HCT116 (cell line): Measurements from ENCODE around the gene ZNF575. TPM values are rescaled to one million over a fixed set of nuclear protein-coding genes. Genes with fewer than 3 reads are reported as not detected.

Source experiments
- ATAC-seq: fragments of 200-7000 bp; cut with Tn5 transposase; 2 replicates; pipeline ENCODE4 v1.9.1; 2020; ENCODE audit warnings: mild to moderate bottlenecking, moderate library complexity
- BruUV-seq: library from RNA; stranded (reverse); fragments of 400-500 nt; replicated peaks from 2 replicates; lab custom pipeline; 2021; lab: Mats Ljungman, UMichigan
- CTCF ChIA-PET: fragments of 300-600 bp; sonication (Branson Sonifier 250); formaldehyde crosslinking; loops from one replicate; lab custom pipeline; 2021; ENCODE audit warnings: antibody characterized with exemption; lab: Charles Lee
- POLR2A ChIA-PET: fragments of 300-600, 350-600 bp; sonication (Branson Sonifier 250); formaldehyde crosslinking; loops from one replicate; lab custom pipeline; 2021; ENCODE audit warnings: antibody characterized with exemption; lab: Charles Lee
- RAD21 ChIA-PET, 2 experiments: fragments of 300-600 bp; sonication (Branson Sonifier 250); formaldehyde crosslinking; loops; one replicate each; lab custom pipeline; 2023; ENCODE audit warnings: low total read pairs in 2 of 2; ENCODE audit not compliant: uncharacterized antibody in 2 of 2, unreplicated experiment in 2 of 2, low non-redundant PET in 1 of 2; lab: Charles Lee
- DNase-seq: peaks from one replicate; pipeline ENCODE4 v3.0.0-alpha.2; 2010; ENCODE audit warnings: low read depth, low spot score
- H2AFZ ChIP-seq: fragments of 200-600 bp; shearing (Covaris generic), sonication (generic); 2 replicates; pipeline ENCODE4 v1.6.1; 2017; ENCODE audit warnings: low read depth, mixed run types, mixed read lengths, antibody characterized with exemption, low read length; ENCODE audit not compliant: poor library complexity, severe bottlenecking
- H3K27ac ChIP-seq: 2 replicates; pipeline ENCODE4 v1.5.1; 2012; ENCODE audit warnings: low read depth, low read length
- H3K27me3 ChIP-seq: fragments of 200-600 bp; sonication (generic); 2 replicates; pipeline ENCODE4 v1.6.1; 2016; ENCODE audit warnings: mixed run types, low read length, mixed read lengths; ENCODE audit not compliant: insufficient read depth
- H3K36me3 ChIP-seq, 2 experiments: fragments of 200-500 bp in 1 of 2; fragments of 200-600 bp in 1 of 2; sonication (Bioruptor generic) in 1 of 2; sonication (generic) in 1 of 2; 2 replicates each; pipeline versions ENCODE4 v1.5.1 to v1.6.1; 2014 to 2016; ENCODE audit warnings: low read length in 2 of 2, inconsistent platforms in 1 of 2, mixed read lengths in 1 of 2, mixed run types in 1 of 2; ENCODE audit not compliant: insufficient read depth in 2 of 2, control insufficient read depth in 1 of 2
- H3K4me1 ChIP-seq, 2 experiments: fragments of 200-600 bp in 1 of 2; sonication (generic) in 1 of 2; 2 replicates each; pipeline versions ENCODE4 v1.5.1 to v1.6.1; 2012 to 2017; ENCODE audit warnings: low read length in 2 of 2, inconsistent platforms in 1 of 2, mild to moderate bottlenecking in 1 of 2, mixed read lengths in 1 of 2, mixed run types in 1 of 2, moderate library complexity in 1 of 2; ENCODE audit not compliant: insufficient read depth in 2 of 2, control insufficient read depth in 1 of 2
- H3K4me2 ChIP-seq: fragments of 200-600 bp; sonication (generic); 2 replicates; pipeline ENCODE4 v1.6.1; 2017; ENCODE audit warnings: mixed run types, low read length, mixed read lengths
- H3K4me3 ChIP-seq, 2 experiments: fragments of 200-600 bp in 1 of 2; sonication (generic) in 1 of 2; replicated peaks in 1 of 2; 2 replicates each; pipeline ENCODE4 v1.5.1; 2011 to 2016; ENCODE audit warnings: low read length in 2 of 2, control low read depth in 1 of 2, low read depth in 1 of 2, mild to moderate bottlenecking in 1 of 2, mixed read lengths in 1 of 2, mixed run types in 1 of 2
- H3K79me2 ChIP-seq: fragments of 200-600 bp; sonication (generic); 2 replicates; pipeline ENCODE4 v1.6.1; 2017; ENCODE audit warnings: mild to moderate bottlenecking, mixed run types, low read length, moderate library complexity, mixed read lengths; ENCODE audit not compliant: insufficient read depth
- H3K9ac ChIP-seq: fragments of 200-600 bp; sonication (generic); 2 replicates; pipeline ENCODE4 v1.6.1; 2016; ENCODE audit warnings: low read length, mixed read lengths
- H3K9me2 ChIP-seq: fragments of 200-600 bp; sonication (generic), shearing (Covaris generic); 2 replicates; pipeline ENCODE4 v1.6.1; 2017; ENCODE audit warnings: mixed run types, mild to moderate bottlenecking, moderate library complexity; ENCODE audit not compliant: insufficient read depth
- H3K9me3 ChIP-seq, 2 experiments: fragments of 200-500 bp in 1 of 2; fragments of 200-600 bp in 1 of 2; sonication (Bioruptor generic) in 1 of 2; sonication (generic) in 1 of 2; 2 replicates each; pipeline ENCODE4 v1.6.1; 2014 to 2017; ENCODE audit warnings: low read length in 2 of 2, mixed read lengths in 2 of 2, inconsistent platforms in 1 of 2, low read depth in 1 of 2, mild to moderate bottlenecking in 1 of 2, mixed run types in 1 of 2, moderate library complexity in 1 of 2; ENCODE audit not compliant: control insufficient read depth in 1 of 2, insufficient read depth in 1 of 2
- H4K20me1 ChIP-seq: fragments of 200-600 bp; sonication (generic), shearing (Covaris generic); 2 replicates; pipeline ENCODE4 v1.6.1; 2017; ENCODE audit warnings: mixed run types, mild to moderate bottlenecking, moderate library complexity; ENCODE audit not compliant: insufficient read depth
- ELF1 ChIP-seq: IDR thresholded peaks from 2 replicates; pipeline ENCODE4 v1.6.1; 2012; ENCODE audit warnings: low read depth, borderline replicate concordance
- EZH2phosphoT487 ChIP-seq: fragments of 200-600 bp; IDR thresholded peaks from 2 replicates; pipeline ENCODE4 v1.6.1; 2018; ENCODE audit warnings: antibody characterized with exemption, borderline replicate concordance
- FOSL1 ChIP-seq: IDR thresholded peaks from 2 replicates; pipeline ENCODE4 v1.6.1; 2012; ENCODE audit warnings: low read depth
- POLR2AphosphoS5 ChIP-seq: IDR thresholded peaks from 2 replicates; pipeline ENCODE4 v1.6.1; 2011; ENCODE audit warnings: mild to moderate bottlenecking, low read depth, low read length, moderate library complexity
- RAD21 ChIP-seq: IDR thresholded peaks from 2 replicates; pipeline ENCODE4 v1.6.1; 2012; ENCODE audit warnings: low read depth, mild to moderate bottlenecking
- SIN3A ChIP-seq: IDR thresholded peaks from 2 replicates; pipeline ENCODE4 v1.6.1; 2012; ENCODE audit warnings: low read depth
- YY1 ChIP-seq: IDR thresholded peaks from 2 replicates; pipeline ENCODE4 v1.6.1; 2011; ENCODE audit warnings: low read length, low read depth, moderate library complexity, mild to moderate bottlenecking; ENCODE audit not compliant: insufficient replicate concordance; ENCODE audit errors: extremely low read depth
- ZNF274 ChIP-seq: fragments of 200-500 bp; sonication (Bioruptor generic); IDR thresholded peaks from 2 replicates; pipeline ENCODE4 v1.6.1; 2014; ENCODE audit warnings: mild to moderate bottlenecking, low read depth, low read length, inconsistent platforms
- intact Hi-C: fragments of 100-400 bp; cut with micrococcal nuclease; formaldehyde crosslinking; loops from 2 replicates; pipeline ENCODE4 v1.10.0; 2022
- total RNA-seq: library from RNA; stranded (reverse); gene quantifications from one replicate; pipeline ENCODE4 v1.2.1, GENCODE V29; 2021; ENCODE audit not compliant: unreplicated experiment
- TF ChIP-seq, protein P1 (sequence below), 3 experiments: fragments of 200-600 bp in 1 of 3; sonication (generic) in 1 of 3; IDR thresholded peaks in 2 of 3; conservative IDR thresholded peaks in 1 of 3; 2 replicates each; pipeline ENCODE4 v1.5.1; 2012 to 2017; ENCODE audit warnings: low read depth in 2 of 3, low read length in 2 of 3, antibody characterized with exemption in 1 of 3, borderline replicate concordance in 1 of 3, control low read depth in 1 of 3, mild to moderate bottlenecking in 1 of 3, mixed read lengths in 1 of 3, mixed run types in 1 of 3, moderate library complexity in 1 of 3; ENCODE audit not compliant: insufficient read depth in 1 of 3

The ZNF575 gene
- total RNA-seq, 1 experiment from 2014 or later = 1.9 TPM

DNA sequence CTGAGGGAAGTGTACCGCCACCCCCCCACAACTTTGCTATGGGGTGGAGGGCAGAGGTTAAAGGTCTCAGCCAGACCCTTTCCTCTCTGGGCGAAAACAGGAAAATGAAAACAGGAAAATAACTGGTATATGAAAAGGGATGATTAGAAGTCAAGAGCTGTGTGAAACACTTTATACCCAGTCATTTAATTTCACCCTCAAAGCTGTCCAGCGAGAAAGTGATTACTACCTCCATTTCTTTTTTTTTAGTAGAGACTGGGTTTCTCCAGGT lies 27.9 kb upstream of the ZNF575 start:
- H3K27me3 ChIP-seq = no peaks in the 10 kb centered on the region
- DNase-seq (no peak), ATAC-seq (no peak)
- H3K79me2 ChIP-seq = no peaks in the 10 kb centered on the region
- intact Hi-C loops = no loop called here
- BruUV-seq = no TSS peak
- H3K36me3 ChIP-seq = peaks cover 4 to 9% of the 10 kb centered on the region in 2 experiments; a peak in 3 of 4 replicates
- peak overlapping the region; percentile 100 for H3K4me2 ChIP-seq
- POLR2A ChIA-PET = interaction anchor here (1.0 kb wide), 1 partner anchor 13 kb away, joined by 3 read pairs; no protein-coding TSS in a partner anchor
- peak overlapping the region; percentile 84 to 87; a peak in 2 of 4 replicates for H3K4me3 ChIP-seq
- TF ChIP-seq FOSL1 (no peak), RAD21 (no peak), ELF1 (no peak), ZNF274 (no peak), SIN3A (no peak), EZH2phosphoT487 (no peak), YY1 (no peak), POLR2AphosphoS5 (no peak)
- TF ChIP-seq, protein P1, sequence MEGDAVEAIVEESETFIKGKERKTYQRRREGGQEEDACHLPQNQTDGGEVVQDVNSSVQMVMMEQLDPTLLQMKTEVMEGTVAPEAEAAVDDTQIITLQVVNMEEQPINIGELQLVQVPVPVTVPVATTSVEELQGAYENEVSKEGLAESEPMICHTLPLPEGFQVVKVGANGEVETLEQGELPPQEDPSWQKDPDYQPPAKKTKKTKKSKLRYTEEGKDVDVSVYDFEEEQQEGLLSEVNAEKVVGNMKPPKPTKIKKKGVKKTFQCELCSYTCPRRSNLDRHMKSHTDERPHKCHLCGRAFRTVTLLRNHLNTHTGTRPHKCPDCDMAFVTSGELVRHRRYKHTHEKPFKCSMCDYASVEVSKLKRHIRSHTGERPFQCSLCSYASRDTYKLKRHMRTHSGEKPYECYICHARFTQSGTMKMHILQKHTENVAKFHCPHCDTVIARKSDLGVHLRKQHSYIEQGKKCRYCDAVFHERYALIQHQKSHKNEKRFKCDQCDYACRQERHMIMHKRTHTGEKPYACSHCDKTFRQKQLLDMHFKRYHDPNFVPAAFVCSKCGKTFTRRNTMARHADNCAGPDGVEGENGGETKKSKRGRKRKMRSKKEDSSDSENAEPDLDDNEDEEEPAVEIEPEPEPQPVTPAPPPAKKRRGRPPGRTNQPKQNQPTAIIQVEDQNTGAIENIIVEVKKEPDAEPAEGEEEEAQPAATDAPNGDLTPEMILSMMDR (IDR thresholded peaks at IDR 0.05 in 2 of 3, conservative IDR thresholded peaks at IDR 0.05 in 1 of 3; ENCODE audit: borderline replicate concordance in 1 of 3, insufficient read depth in 1 of 3, low read depth in 2 of 3, low read length in 2 of 3) = no peak
- RAD21 ChIA-PET = no interaction called here
- H3K9me3 ChIP-seq = no peaks in the 10 kb centered on the region
- H4K20me1 ChIP-seq = no peaks in the 10 kb centered on the region
- peaks cover 9 to 20% of the 10 kb centered on the region in 2 experiments; a peak in 3 of 4 replicates for H3K4me1 ChIP-seq
- H2AFZ ChIP-seq = no peak overlapping the region
- CTCF ChIA-PET = interaction anchor here (2.2 to 2.8 kb wide), 2 partner anchors 14 to 58 kb away, joined by 6 to 20 read pairs; no protein-coding TSS in a partner anchor
- peak overlapping the region; percentile 83; the same call in 1 of the 2 replicates for H3K9ac ChIP-seq
- peak overlapping the region; percentile 64; the same call in 1 of the 2 replicates for H3K27ac ChIP-seq
- H3K9me2 ChIP-seq = no peaks in the 10 kb centered on the region
